Frontal cortex (tissue), 4 donors: ENCODE results near the gene MAGEB4. TPM values are rescaled to one million over a fixed set of nuclear protein-coding genes. Genes with fewer than 3 reads are reported as not detected.

ENCODE experiments used
- DNase-seq, 2 donors: peaks; one replicate each; pipeline ENCODE4 v3.0.0; 2012; ENCODE audit warnings: low spot score in 2 of 2
- FAIRE-seq: peaks from 2 replicates; lab custom pipeline; 2012; peaks lifted over from hg19 to GRCh38; lab: Jason Lieb, UNC
- total RNA-seq: library from RNA; depleted of rRNA; stranded (reverse); fragments of >200 nt; gene quantifications from one replicate; pipeline ENCODE4 v1.2.3, GENCODE V29; 2014
- donor health status: control.
- donor health status: control.
- donor health status: control.

MAGEB4 gene
- total RNA-seq, 1 donor from 2014 or later: not detected

DNA sequence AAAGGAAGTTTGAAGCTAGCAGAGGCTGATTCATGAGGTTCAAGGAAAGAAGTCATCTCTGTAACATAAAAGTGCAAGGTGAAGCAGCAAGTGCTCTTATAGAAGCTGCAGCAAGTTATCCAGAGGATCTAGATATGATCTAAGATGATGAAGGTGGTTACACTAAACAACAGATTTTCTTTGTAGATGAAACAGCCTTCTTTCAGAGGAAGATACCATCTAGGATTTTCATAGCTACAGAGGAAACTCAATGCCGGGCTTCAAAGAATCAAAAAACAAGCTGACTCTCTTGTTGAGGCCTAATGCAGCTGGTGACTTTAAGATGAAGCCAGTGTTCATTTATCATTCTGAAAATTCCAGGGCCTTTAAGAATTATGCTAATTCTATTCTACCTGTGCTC is 38.6 kb downstream of the MAGEB4 start:
- FAIRE-seq: no peak
- DNase-seq: no peak

DNA sequence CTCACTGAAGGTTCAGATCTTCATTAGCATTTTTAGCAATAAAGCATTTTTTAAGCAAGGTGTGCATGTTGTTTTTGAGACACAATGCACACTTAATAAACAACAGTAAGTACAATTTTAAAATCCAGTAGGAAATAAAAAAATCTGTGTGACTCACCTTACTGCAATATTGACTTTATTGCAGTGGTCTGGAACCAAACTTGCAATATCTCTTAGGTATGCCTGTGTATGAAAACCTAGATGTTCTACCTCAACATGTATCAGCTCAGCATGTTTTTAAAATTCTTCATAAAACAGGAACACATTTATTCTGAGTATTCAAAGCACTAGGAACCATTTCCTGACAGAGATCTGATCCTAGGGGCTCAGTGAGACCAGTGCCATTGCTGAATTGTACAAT is 40.7 kb downstream of the MAGEB4 start:
- DNase-seq (no peak), FAIRE-seq (no peak)

DNA sequence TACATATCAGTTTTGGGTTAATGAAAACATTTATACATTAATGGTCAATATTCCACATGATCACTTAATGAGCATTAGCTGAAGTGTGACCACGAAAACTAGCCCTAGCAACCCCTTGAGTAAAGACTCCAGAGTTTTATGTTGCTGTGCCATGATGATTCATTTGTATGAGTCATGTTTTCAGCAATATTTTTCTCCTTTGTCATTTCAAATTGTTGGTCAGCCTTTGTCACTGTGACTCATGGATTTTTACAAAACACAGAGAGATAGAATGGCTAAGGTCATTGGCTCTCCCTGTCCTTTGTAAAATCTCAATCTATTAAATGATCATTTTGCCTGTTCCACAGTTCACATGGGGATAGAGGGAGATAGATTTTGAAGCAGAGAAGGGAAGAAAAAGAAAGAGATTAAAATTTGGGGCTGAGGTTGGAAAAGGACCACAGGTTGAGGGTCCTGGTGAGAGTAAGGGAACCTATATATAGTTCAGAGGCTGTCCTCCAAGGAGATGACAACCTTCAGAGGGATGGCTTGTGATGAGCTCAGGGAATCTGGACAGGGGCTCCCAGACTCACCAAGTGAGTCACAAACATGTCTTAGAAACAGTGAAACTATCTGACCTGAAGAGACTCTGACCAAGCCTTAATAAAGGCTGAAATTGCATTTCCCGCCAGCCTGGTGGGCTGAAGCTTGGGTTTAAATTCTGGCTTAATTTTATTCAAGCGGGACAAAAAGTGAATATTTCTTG is 41.8 kb downstream of the MAGEB4 start:
- no peak for FAIRE-seq

More for the DNA sequence above, 41.8 kb downstream of the MAGEB4 start:
- DNase-seq: no peak

Other genes with a start within 250 kb of the MAGEB4 start
- gene MAGEB2, start 26.4 kb upstream of the MAGEB4 start, total RNA-seq: not detected
- gene MAGEB3, start 11.3 kb upstream of the MAGEB4 start, total RNA-seq: not detected
- not detected for gene MAGEB1, start 5.1 kb downstream of the MAGEB4 start, total RNA-seq
- gene NR0B1, start 67.4 kb downstream of the MAGEB4 start, total RNA-seq: 0.41 TPM